HG02623 (cell line): ENCODE measurements around the gene ARHGEF10L.

Source experiments
- ATAC-seq: cut with Tn5 transposase; IDR thresholded peaks from one replicate; pipeline ENCODE4 v1.9.1; 2021; ENCODE audit warnings: moderate library complexity; ENCODE audit not compliant: unreplicated experiment

The ARHGEF10L gene

GRCh38 chr1:17672226-17672625 lies 132.7 kb downstream of the ARHGEF10L start:
- no peak for ATAC-seq

- ATAC-seq, result no peak
These were observed 134.0 kb downstream of the ARHGEF10L start for GRCh38 chr1:17673329-17674072.

GRCh38 chr1:17674726-17675500 lies 135.4 kb downstream of the ARHGEF10L start:
- no peak for ATAC-seq

- no peak for ATAC-seq
These were observed 136.2 kb downstream of the ARHGEF10L start for GRCh38 chr1:17675744-17676143.

GRCh38 chr1:17676387-17677060 lies 137.0 kb downstream of the ARHGEF10L start:
- ATAC-seq, result no peak

- ATAC-seq, result no peak
These were observed 138.5 kb downstream of the ARHGEF10L start for GRCh38 chr1:17678011-17678410.

GRCh38 chr1:17679856-17680255 lies 140.4 kb downstream of the ARHGEF10L start:
- no peak for ATAC-seq

GRCh38 chr1:17680308-17680707 lies 140.8 kb downstream of the ARHGEF10L start:
- ATAC-seq, result no peak

GRCh38 chr1:17682400-17682799 lies 142.9 kb downstream of the ARHGEF10L start:
- no peak for ATAC-seq

GRCh38 chr1:17683598-17683997 lies 144.1 kb downstream of the ARHGEF10L start:
- ATAC-seq, result no peak

GRCh38 chr1:17684810-17685209 lies 145.3 kb downstream of the ARHGEF10L start:
- ATAC-seq, result no peak

- no peak for ATAC-seq
These were observed 146.8 kb downstream of the ARHGEF10L start for GRCh38 chr1:17686258-17686657.

- ATAC-seq, result no peak
These were observed 147.6 kb downstream of the ARHGEF10L start for GRCh38 chr1:17687145-17687544.

- no peak for ATAC-seq
These were observed 148.8 kb downstream of the ARHGEF10L start for GRCh38 chr1:17688217-17688810.

- ATAC-seq, result no peak
These were observed 149.5 kb downstream of the ARHGEF10L start for GRCh38 chr1:17689011-17689410.

- no peak for ATAC-seq
These were observed 151.6 kb downstream of the ARHGEF10L start for GRCh38 chr1:17690906-17691634.

GRCh38 chr1:17692645-17693044 lies 153.1 kb downstream of the ARHGEF10L start:
- ATAC-seq, result no peak

- ATAC-seq, result no peak
These were observed 157.2 kb downstream of the ARHGEF10L start for GRCh38 chr1:17696417-17697301.

GRCh38 chr1:17697458-17697857 lies 158.0 kb downstream of the ARHGEF10L start:
- ATAC-seq, result no peak

GRCh38 chr1:17699581-17699980 lies 160.1 kb downstream of the ARHGEF10L start:
- ATAC-seq, result no peak
